Measurements from ENCODE around the gene ZBTB24. TPM values are rescaled to one million over a fixed set of nuclear protein-coding genes. Genes with fewer than 3 reads are reported as not detected.

Gene ZBTB24
- total and polyA plus RNA-seq, 2 donors from 2014 or later: 3.1 to 12.0 TPM

DNA sequence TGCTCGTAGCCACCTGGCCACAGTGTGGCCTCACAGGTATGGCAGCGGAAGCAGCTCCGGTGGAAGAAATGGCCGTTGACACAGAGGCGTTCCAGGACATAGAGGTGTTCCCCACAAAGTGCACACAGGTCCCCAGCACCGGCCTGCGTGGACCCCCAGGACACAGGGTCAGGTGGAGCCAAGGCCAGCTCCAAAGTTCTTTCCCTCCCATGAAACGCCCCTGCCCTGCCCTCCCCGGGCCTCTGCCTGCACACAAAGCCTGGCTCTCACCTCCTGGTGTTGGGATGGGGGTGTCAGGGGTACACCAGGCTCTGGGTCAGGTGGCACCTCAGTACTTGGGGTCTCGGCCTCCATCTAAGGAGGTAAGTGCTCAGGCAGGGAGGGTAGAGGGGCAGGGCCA, 35.9 kb downstream of the ZBTB24 start:
- H3K4me3 ChIP-seq (ENCODE audit: low read length in 3 of 3): no peak overlapping the region

GRCh38 chr6:109446541-109446940, 36.5 kb downstream of the ZBTB24 start:
- TF ChIP-seq, protein P1, sequence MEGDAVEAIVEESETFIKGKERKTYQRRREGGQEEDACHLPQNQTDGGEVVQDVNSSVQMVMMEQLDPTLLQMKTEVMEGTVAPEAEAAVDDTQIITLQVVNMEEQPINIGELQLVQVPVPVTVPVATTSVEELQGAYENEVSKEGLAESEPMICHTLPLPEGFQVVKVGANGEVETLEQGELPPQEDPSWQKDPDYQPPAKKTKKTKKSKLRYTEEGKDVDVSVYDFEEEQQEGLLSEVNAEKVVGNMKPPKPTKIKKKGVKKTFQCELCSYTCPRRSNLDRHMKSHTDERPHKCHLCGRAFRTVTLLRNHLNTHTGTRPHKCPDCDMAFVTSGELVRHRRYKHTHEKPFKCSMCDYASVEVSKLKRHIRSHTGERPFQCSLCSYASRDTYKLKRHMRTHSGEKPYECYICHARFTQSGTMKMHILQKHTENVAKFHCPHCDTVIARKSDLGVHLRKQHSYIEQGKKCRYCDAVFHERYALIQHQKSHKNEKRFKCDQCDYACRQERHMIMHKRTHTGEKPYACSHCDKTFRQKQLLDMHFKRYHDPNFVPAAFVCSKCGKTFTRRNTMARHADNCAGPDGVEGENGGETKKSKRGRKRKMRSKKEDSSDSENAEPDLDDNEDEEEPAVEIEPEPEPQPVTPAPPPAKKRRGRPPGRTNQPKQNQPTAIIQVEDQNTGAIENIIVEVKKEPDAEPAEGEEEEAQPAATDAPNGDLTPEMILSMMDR (IDR thresholded peaks at IDR 0.05; ENCODE audit: borderline replicate concordance, extremely low read depth, insufficient read depth): no peak
- H3K27me3 ChIP-seq (ENCODE audit: control insufficient read depth, insufficient read depth, low read length): no peaks in the 10 kb centered on the region
- H3K36me3 ChIP-seq (ENCODE audit: control insufficient read depth in 2 of 3, insufficient read depth in 3 of 3, low read length in 3 of 3): peaks cover 0 to 10% (median 9%) of the 10 kb centered on the region in 3 donors
- H3K4me1 ChIP-seq (ENCODE audit: control insufficient read depth in 2 of 3, insufficient read depth in 2 of 3, low read depth in 1 of 3, low read length in 3 of 3): peaks cover 0 to 9% (median 5%) of the 10 kb centered on the region in 3 donors
- H3K9me3 ChIP-seq (ENCODE audit: control insufficient read depth in 2 of 3, insufficient read depth in 1 of 3, low read length in 3 of 3): no peaks in the 10 kb centered on the region
- H3K27ac ChIP-seq (ENCODE audit: low read depth in 2 of 2, low read length in 2 of 2): no peak overlapping the region
- FAIRE-seq (no peak), DNase-seq (no peak)
- H3K4me3 ChIP-seq (ENCODE audit: low read length in 3 of 3): no peak overlapping the region
- intact Hi-C loops (cut with DNase I): no loop called here
- H3K9ac ChIP-seq (ENCODE audit: low read length in 3 of 3): no peak overlapping the region

More for the DNA sequence above, 35.9 kb downstream of the ZBTB24 start:
- H3K9ac ChIP-seq (ENCODE audit: low read length in 3 of 3): no peak overlapping the region
- no peaks in the 10 kb centered on the region for H3K27me3 ChIP-seq (ENCODE audit: control insufficient read depth, insufficient read depth, low read length)
- H3K36me3 ChIP-seq (ENCODE audit: control insufficient read depth in 2 of 3, insufficient read depth in 3 of 3, low read length in 3 of 3): peaks cover 0 to 12% (median 9%) of the 10 kb centered on the region in 3 donors
- H3K9me3 ChIP-seq (ENCODE audit: control insufficient read depth in 2 of 3, insufficient read depth in 1 of 3, low read length in 3 of 3): no peaks in the 10 kb centered on the region
- TF ChIP-seq, protein P1 (IDR thresholded peaks at IDR 0.05; ENCODE audit: borderline replicate concordance, extremely low read depth, insufficient read depth): no peak
- FAIRE-seq (no peak), DNase-seq (no peak)
- H3K27ac ChIP-seq (ENCODE audit: low read depth in 2 of 2, low read length in 2 of 2): no peak overlapping the region
- H3K4me1 ChIP-seq (ENCODE audit: control insufficient read depth in 2 of 3, insufficient read depth in 2 of 3, low read depth in 1 of 3, low read length in 3 of 3): peaks cover 0 to 3% (median 0%) of the 10 kb centered on the region in 3 donors
- intact Hi-C loops (cut with DNase I): no loop called here

DNA sequence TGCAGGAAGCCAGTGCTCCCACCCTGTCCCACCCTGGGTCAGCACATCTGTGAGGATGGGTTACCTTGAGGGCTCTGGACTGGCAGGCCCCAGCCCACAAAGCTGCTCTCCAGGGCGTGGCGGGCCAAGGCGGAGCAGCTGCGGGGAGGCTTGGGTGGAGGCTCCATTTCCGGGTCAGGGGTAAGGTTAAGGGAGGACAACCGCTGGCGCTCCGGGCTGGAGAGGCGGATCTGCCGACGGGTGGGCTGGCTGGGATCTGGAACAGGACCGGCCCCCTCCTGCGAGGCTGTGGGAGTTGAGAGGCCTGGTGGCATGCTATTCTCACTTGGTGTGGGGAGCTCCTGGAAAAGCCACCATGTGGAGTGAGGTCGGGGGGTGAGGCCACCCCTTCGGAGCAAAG, 36.9 kb downstream of the ZBTB24 start:
- Histone ChIP-seq H3K4me1 (ENCODE audit: control insufficient read depth in 2 of 3, insufficient read depth in 2 of 3, low read depth in 1 of 3, low read length in 3 of 3) (peaks cover 0 to 12% (median 7%) of the 10 kb centered on the region in 3 donors), H3K4me3 (ENCODE audit: low read length in 3 of 3) (no peak overlapping the region), H3K36me3 (ENCODE audit: control insufficient read depth in 2 of 3, insufficient read depth in 3 of 3, low read length in 3 of 3) (peaks cover 0 to 9% (median 9%) of the 10 kb centered on the region in 3 donors), H3K27me3 (ENCODE audit: control insufficient read depth, insufficient read depth, low read length) (no peaks in the 10 kb centered on the region), H3K9ac (ENCODE audit: low read length in 3 of 3) (no peak overlapping the region), H3K27ac (ENCODE audit: low read depth in 2 of 2, low read length in 2 of 2) (no peak overlapping the region), H3K9me3 (ENCODE audit: control insufficient read depth in 2 of 3, insufficient read depth in 1 of 3, low read length in 3 of 3) (no peaks in the 10 kb centered on the region)
- DNase-seq (peak in 1 of 5 donors; percentile 80), FAIRE-seq (no peak)
- intact Hi-C loops (cut with DNase I): no loop called here
- TF ChIP-seq, protein P1 (IDR thresholded peaks at IDR 0.05; ENCODE audit: borderline replicate concordance, extremely low read depth, insufficient read depth): no peak

- H3K27me3 ChIP-seq (ENCODE audit: control insufficient read depth, insufficient read depth, low read length): no peaks in the 10 kb centered on the region
- H3K4me3 ChIP-seq (ENCODE audit: low read length in 3 of 3): no peak overlapping the region
- H3K4me1 ChIP-seq (ENCODE audit: control insufficient read depth in 2 of 3, insufficient read depth in 2 of 3, low read depth in 1 of 3, low read length in 3 of 3): peaks cover 0 to 12% (median 7%) of the 10 kb centered on the region in 3 donors
- no peak overlapping the region for H3K27ac ChIP-seq (ENCODE audit: low read depth in 2 of 2, low read length in 2 of 2)
- H3K9me3 ChIP-seq (ENCODE audit: control insufficient read depth in 2 of 3, insufficient read depth in 1 of 3, low read length in 3 of 3): no peaks in the 10 kb centered on the region
- peaks cover 0 to 9% (median 8%) of the 10 kb centered on the region in 3 donors for H3K36me3 ChIP-seq (ENCODE audit: control insufficient read depth in 2 of 3, insufficient read depth in 3 of 3, low read length in 3 of 3)
- FAIRE-seq (no peak), DNase-seq (no peak)
- TF ChIP-seq, protein P1 (IDR thresholded peaks at IDR 0.05; ENCODE audit: borderline replicate concordance, extremely low read depth, insufficient read depth): no peak
- no peak overlapping the region for H3K9ac ChIP-seq (ENCODE audit: low read length in 3 of 3)
- intact Hi-C loops (cut with DNase I): no loop called here
These were observed 37.6 kb downstream of the ZBTB24 start for GRCh38 chr6:109445382-109445781.
